SIG-M5 (cell line): ENCODE measurements around the gene ANTXR1.
"Not testable (repeated sequence)": the region's sequence is repeated elsewhere in the genome, so short reads cannot be mapped to it uniquely, and the experiment has no call there.

Experiments used
- DNase-seq: peaks from one replicate; lab custom pipeline; 2025; lab: John Stamatoyannopoulos, UW

ANTXR1 gene

GRCh38 chr2:69238449-69239031 lies 225.6 kb downstream of the ANTXR1 start:
- no peak for DNase-seq

- DNase-seq = no peak
Observed at GRCh38 chr2:69241093-69241492, 228.1 kb downstream of the ANTXR1 start.

GRCh38 chr2:69241664-69242514 lies 228.9 kb downstream of the ANTXR1 start:
- no peak for DNase-seq

GRCh38 chr2:69242651-69243051 lies 229.7 kb downstream of the ANTXR1 start:
- no peak for DNase-seq

GRCh38 chr2:69243652-69244051 lies 230.7 kb downstream of the ANTXR1 start:
- no peak for DNase-seq

GRCh38 chr2:69244882-69245281 lies 231.9 kb downstream of the ANTXR1 start:
- no peak for DNase-seq

- no peak for DNase-seq
Observed at GRCh38 chr2:69247583-69247982, 234.6 kb downstream of the ANTXR1 start.

GRCh38 chr2:69248232-69248631 lies 235.3 kb downstream of the ANTXR1 start:
- no peak for DNase-seq

GRCh38 chr2:69250981-69251380 lies 238.0 kb downstream of the ANTXR1 start:
- no peak for DNase-seq

- no peak for DNase-seq
Observed at GRCh38 chr2:69251943-69252342, 239.0 kb downstream of the ANTXR1 start.

GRCh38 chr2:69253112-69253511 lies 240.1 kb downstream of the ANTXR1 start:
- no peak for DNase-seq

GRCh38 chr2:69253611-69254301 lies 240.8 kb downstream of the ANTXR1 start:
- no peak for DNase-seq

GRCh38 chr2:69255760-69256159 lies 242.8 kb downstream of the ANTXR1 start:
- no peak for DNase-seq

GRCh38 chr2:69259994-69260591 lies 247.1 kb downstream of the ANTXR1 start:
- DNase-seq = not testable (repeated sequence)

- DNase-seq = no peak
Observed at GRCh38 chr2:69260666-69261065, 247.7 kb downstream of the ANTXR1 start.

GRCh38 chr2:69269330-69269729 lies 256.4 kb downstream of the ANTXR1 start:
- no peak for DNase-seq

- no peak for DNase-seq
Observed at GRCh38 chr2:69271831-69272257, 258.9 kb downstream of the ANTXR1 start.

- no peak for DNase-seq
Observed at GRCh38 chr2:69272803-69273471, 260.0 kb downstream of the ANTXR1 start.

GRCh38 chr2:69275490-69275889 lies 262.5 kb downstream of the ANTXR1 start:
- DNase-seq = no peak

- no peak for DNase-seq
Observed at GRCh38 chr2:69278366-69278765, 265.4 kb downstream of the ANTXR1 start.

- DNase-seq = no peak
Observed at GRCh38 chr2:69279211-69279610, 266.2 kb downstream of the ANTXR1 start.
